Tibial artery (tissue), 4 donors: ENCODE measurements around the gene NMRK2.
A peak's percentile ranks its signal among the peaks of the same experiment; 100 is the strongest.

ENCODE experiments used
- DNase-seq, 2 donors: peaks; one replicate each; pipeline ENCODE4 v3.0.0-alpha.2; 2019
- H3K27ac ChIP-seq, 2 donors: fragments of 200-600 bp; sonication (generic) in 1 of 2; 1 replicate in 1 of 2; 2 replicates in 1 of 2; pipeline ENCODE4 v1.5.1; 2018 to 2019; ENCODE audit warnings: mild to moderate bottlenecking in 1 of 2
- H3K27me3 ChIP-seq, 2 donors: fragments of 200-600 bp; sonication (generic) in 1 of 2; one replicate each; pipeline versions ENCODE4 v1.5.1 to v1.6.0; 2016 to 2019
- H3K36me3 ChIP-seq, 3 donors: fragments of 200-600 bp; sonication (generic) in 2 of 3; one replicate each; pipeline ENCODE4 v1.5.1; 2016 to 2019; ENCODE audit warnings: mild to moderate bottlenecking in 2 of 3
- H3K4me1 ChIP-seq, 4 donors: fragments of 200-600 bp; sonication (generic) in 2 of 4; 1 replicate in 3 of 4; 2 replicates in 1 of 4; pipeline ENCODE4 v1.5.1; 2016 to 2019
- H3K4me3 ChIP-seq, 2 donors: fragments of 200-600 bp; sonication (generic) in 1 of 2; 1 replicate in 1 of 2; 2 replicates in 1 of 2; pipeline ENCODE4 v1.5.1; 2018 to 2019; ENCODE audit warnings: mild to moderate bottlenecking in 2 of 2
- H3K9me3 ChIP-seq, 3 donors: fragments of 200-600 bp; sonication (generic) in 1 of 3; one replicate each; pipeline ENCODE4 v1.5.1; 2016 to 2019
- CTCF ChIP-seq, 2 experiments: fragments of 200-600 bp in 1 of 2; fragments of 450-650 bp in 1 of 2; IDR thresholded peaks; one replicate each; pipeline ENCODE4 v1.5.1; 2017 to 2019; ENCODE audit warnings: antibody characterized with exemption in 2 of 2, mild to moderate bottlenecking in 1 of 2, moderate library complexity in 1 of 2
- intact Hi-C: fragments of 100-400 bp; cut with DNase I; formaldehyde crosslinking; loops from one replicate; pipeline ENCODE4 v1.15.0; 2023; ENCODE audit warnings: low total_unique reads

Gene NMRK2

GRCh38 chr19:3986260-3987041 lies 53.6 kb downstream of the NMRK2 start:
- H3K4me3 ChIP-seq = peak overlapping the region; percentile 75 to 89
- H3K36me3 ChIP-seq = peaks cover 28 to 29% (median 28%) of the 10 kb centered on the region in 3 donors
- peak in 1 of 2 donors; percentile 56 for DNase-seq
- peaks cover 0 to 57% (median 43%) of the 10 kb centered on the region in 4 donors for H3K4me1 ChIP-seq
- H3K9me3 ChIP-seq = no peaks in the 10 kb centered on the region
- peak overlapping the region; percentile 91 to 94 for H3K27ac ChIP-seq
- no peaks in the 10 kb centered on the region for H3K27me3 ChIP-seq
- TF ChIP-seq CTCF (IDR thresholded peaks at IDR 0.05) = peak; percentile 56 to 63
- intact Hi-C loops = loop anchor here (5.0 to 10.0 kb wide), 3 partner anchors 71 to 198 kb away; partner anchors contain the start of genes ANKRD24, MAP2K2 and SIRT6

GRCh38 chr19:3987619-3988371 lies 54.9 kb downstream of the NMRK2 start:
- peak overlapping the region in 1 of 2 donors; percentile 75 for H3K4me3 ChIP-seq
- peak; percentile 66 to 68 for TF ChIP-seq CTCF (IDR thresholded peaks at IDR 0.05)
- peaks cover 0 to 48% (median 42%) of the 10 kb centered on the region in 4 donors for H3K4me1 ChIP-seq
- H3K9me3 ChIP-seq = no peaks in the 10 kb centered on the region
- peak; percentile 82 to 90 for DNase-seq
- intact Hi-C loops = loop anchor here (5.0 to 10.0 kb wide), 3 partner anchors 70 to 197 kb away; partner anchors contain the start of genes ANKRD24, MAP2K2 and SIRT6
- H3K36me3 ChIP-seq = peaks cover 14 to 15% (median 15%) of the 10 kb centered on the region in 3 donors
- no peak overlapping the region for H3K27ac ChIP-seq
- no peaks in the 10 kb centered on the region for H3K27me3 ChIP-seq

- DNase-seq = no peak
- intact Hi-C loops = no loop called here
- no peaks in the 10 kb centered on the region for H3K9me3 ChIP-seq
- H3K36me3 ChIP-seq = no peaks in the 10 kb centered on the region
- H3K27me3 ChIP-seq = no peaks in the 10 kb centered on the region
- no peak overlapping the region for H3K4me3 ChIP-seq
- TF ChIP-seq CTCF (IDR thresholded peaks at IDR 0.05) = no peak
- peaks cover 0 to 25% (median 21%) of the 10 kb centered on the region in 4 donors for H3K4me1 ChIP-seq
- no peak overlapping the region for H3K27ac ChIP-seq
Observed at GRCh38 chr19:3990815-3991117, 57.9 kb downstream of the NMRK2 start.
